Chondrocyte (in vitro differentiated cells): ENCODE results near the gene RAP1GAP2. TPM values are rescaled to one million over a fixed set of nuclear protein-coding genes. Genes with fewer than 3 reads are reported as not detected.
A peak's percentile ranks its signal among the peaks of the same experiment; 100 is the strongest.

Experiments used
- DNase-seq: peaks from one replicate; pipeline ENCODE4 v3.0.0; 2021; ENCODE audit warnings: mixed read lengths, low spot score
- H3K27ac Mint-ChIP-seq: one replicate; pipeline ENCODE4 v1.8.0; 2021; ENCODE audit warnings: mild to moderate bottlenecking, moderate library complexity, mixed read lengths; ENCODE audit not compliant: unreplicated experiment
- H3K27me3 Mint-ChIP-seq: 2 replicates; pipeline ENCODE4 v1.8.0; 2021; ENCODE audit warnings: low read depth, mixed read lengths
- H3K36me3 Mint-ChIP-seq: 2 replicates; pipeline ENCODE4 v1.8.0; 2021; ENCODE audit warnings: low read depth, mixed read lengths
- H3K4me1 Mint-ChIP-seq: 2 replicates; pipeline ENCODE4 v1.8.0; 2021; ENCODE audit warnings: low read depth, mild to moderate bottlenecking, mixed read lengths
- H3K4me3 Mint-ChIP-seq: one replicate; pipeline ENCODE4 v1.8.0; 2021; ENCODE audit warnings: mild to moderate bottlenecking, moderate library complexity, mixed read lengths; ENCODE audit not compliant: unreplicated experiment
- H3K9me3 Mint-ChIP-seq: 2 replicates; pipeline ENCODE4 v1.8.0; 2021; ENCODE audit warnings: low read depth, mixed read lengths
- CTCF ChIP-seq: fragments of 200-600 bp; sonication (generic); IDR thresholded peaks from 2 replicates; pipeline ENCODE4 v1.5.0; 2021; ENCODE audit warnings: antibody characterized with exemption, mild to moderate bottlenecking, moderate library complexity
- total RNA-seq: library from RNA; stranded (reverse); gene quantifications from 3 replicates; pipeline ENCODE4 v1.2.1, GENCODE V29; 2021

RAP1GAP2 gene
- total RNA-seq, 1 donor from 2014 or later, result 3.4 TPM

DNA sequence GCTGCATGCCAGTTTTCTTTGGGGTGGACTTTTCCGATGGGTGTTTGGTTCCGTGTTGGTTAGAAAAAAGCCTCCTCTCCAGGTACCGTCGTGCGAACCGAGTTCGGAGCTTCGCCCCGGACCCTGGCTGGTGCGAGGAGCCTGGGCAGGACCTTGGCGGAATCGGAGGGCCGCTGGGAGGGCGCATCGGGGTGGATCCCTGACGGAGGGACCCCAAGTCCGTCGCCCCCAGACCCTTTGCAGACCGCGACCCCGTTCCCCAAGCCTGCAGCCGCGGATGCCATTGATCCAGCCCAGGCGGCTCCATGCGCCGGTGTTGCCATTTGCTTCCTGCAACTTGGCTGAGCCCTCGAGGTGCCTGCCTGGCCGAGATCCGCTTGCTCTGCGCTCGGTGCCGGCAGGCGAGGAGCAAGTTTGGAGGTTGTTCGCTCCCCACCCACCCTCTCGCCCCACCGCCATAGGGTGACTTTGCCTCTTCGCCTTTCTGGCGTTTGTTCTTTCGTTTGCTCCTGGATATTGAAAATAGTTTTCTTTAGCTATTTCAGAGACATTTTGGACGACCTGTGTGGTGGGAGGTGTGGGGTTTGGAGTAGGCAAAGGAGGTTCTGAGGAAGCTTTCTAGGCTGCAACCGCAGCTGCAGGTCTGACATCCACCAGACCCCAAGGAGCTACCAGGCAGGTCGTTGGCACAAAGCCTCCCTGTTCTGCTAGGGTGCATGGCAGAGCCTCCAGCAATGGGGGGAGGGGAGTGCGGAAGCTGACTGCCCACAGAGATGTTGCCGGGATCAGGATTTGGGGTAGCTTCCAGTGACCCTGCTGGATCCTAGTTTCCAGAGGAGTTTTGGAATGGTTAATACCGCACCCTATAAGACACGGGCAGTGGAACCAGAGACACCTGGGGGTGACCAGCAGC, 58.2 kb downstream of the RAP1GAP2 start:
- no peak overlapping the region for H3K27ac Mint-ChIP-seq
- H3K36me3 Mint-ChIP-seq, result no peaks in the 10 kb centered on the region
- TF ChIP-seq CTCF, result no peak
- no peak for DNase-seq
- H3K4me1 Mint-ChIP-seq, result peaks cover 14% of the 10 kb centered on the region
- H3K27me3 Mint-ChIP-seq, result peaks cover 7% of the 10 kb centered on the region
- H3K4me3 Mint-ChIP-seq, result peak overlapping the region; percentile 74
- H3K9me3 Mint-ChIP-seq, result no peaks in the 10 kb centered on the region

GRCh38 chr17:2855063-2855600, 58.9 kb downstream of the RAP1GAP2 start:
- peak overlapping the region; percentile 74 for H3K4me3 Mint-ChIP-seq
- TF ChIP-seq CTCF, result no peak
- peaks cover 7% of the 10 kb centered on the region for H3K27me3 Mint-ChIP-seq
- H3K4me1 Mint-ChIP-seq, result peaks cover 14% of the 10 kb centered on the region
- H3K27ac Mint-ChIP-seq, result no peak overlapping the region
- no peak for DNase-seq
- peaks cover 2% of the 10 kb centered on the region for H3K9me3 Mint-ChIP-seq
- peaks cover 3% of the 10 kb centered on the region for H3K36me3 Mint-ChIP-seq

- DNase-seq, result no peak
- H3K36me3 Mint-ChIP-seq, result peaks cover 3% of the 10 kb centered on the region
- no peak overlapping the region for H3K27ac Mint-ChIP-seq
- H3K4me1 Mint-ChIP-seq, result peaks cover 14% of the 10 kb centered on the region
- TF ChIP-seq CTCF, result no peak
- H3K9me3 Mint-ChIP-seq, result peaks cover 2% of the 10 kb centered on the region
- no peak overlapping the region for H3K4me3 Mint-ChIP-seq
- H3K27me3 Mint-ChIP-seq, result peaks cover 7% of the 10 kb centered on the region
Measured at GRCh38 chr17:2856727-2857126, 60.5 kb downstream of the RAP1GAP2 start.

DNA sequence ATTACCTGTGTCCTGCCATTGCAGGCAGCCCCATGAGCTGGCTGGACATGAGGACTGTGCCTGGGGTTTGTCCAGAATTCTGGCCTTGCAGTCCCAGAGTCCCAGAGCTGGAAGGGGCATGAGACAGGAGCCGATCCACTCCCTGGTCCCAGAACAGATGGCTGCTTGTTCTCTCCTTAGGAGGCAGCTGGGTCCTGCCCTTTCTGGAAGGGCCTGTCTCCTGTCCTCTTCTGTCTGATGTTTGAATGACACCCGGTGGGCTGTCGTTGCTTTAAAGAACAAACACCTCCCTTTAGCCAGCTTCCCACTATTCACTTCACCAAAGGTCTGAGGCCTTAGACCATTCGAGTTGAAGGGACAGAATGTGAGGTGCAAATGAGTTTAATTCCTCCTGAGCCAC, 63.8 kb downstream of the RAP1GAP2 start:
- TF ChIP-seq CTCF, result no peak
- no peak overlapping the region for H3K27ac Mint-ChIP-seq
- no peak for DNase-seq
- H3K4me1 Mint-ChIP-seq, result peaks cover 3% of the 10 kb centered on the region
- H3K36me3 Mint-ChIP-seq, result peaks cover 3% of the 10 kb centered on the region
- H3K9me3 Mint-ChIP-seq, result peaks cover 2% of the 10 kb centered on the region
- peaks cover 4% of the 10 kb centered on the region for H3K27me3 Mint-ChIP-seq
- no peak overlapping the region for H3K4me3 Mint-ChIP-seq

DNA sequence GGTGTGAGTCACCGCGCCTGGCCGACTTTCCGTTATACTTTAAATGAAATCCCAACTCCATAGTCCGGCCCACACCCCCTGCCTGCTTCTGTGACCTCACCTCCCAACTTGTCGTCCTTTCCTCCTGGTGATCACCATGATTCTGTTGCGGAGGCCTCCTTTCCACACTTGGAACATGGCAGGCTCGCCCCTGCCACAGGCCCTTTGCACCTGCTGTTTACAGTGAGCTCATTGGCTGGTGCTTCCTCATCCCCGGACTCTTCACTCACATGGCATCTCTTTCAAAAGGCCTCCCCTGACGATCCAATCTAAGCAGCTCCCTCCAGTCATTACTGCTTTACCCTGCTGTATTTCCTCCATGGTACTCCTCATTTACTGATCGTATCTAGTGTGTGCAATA, 64.6 kb downstream of the RAP1GAP2 start:
- Mint-ChIP-seq H3K36me3 (peaks cover 3% of the 10 kb centered on the region), H3K4me3 (no peak overlapping the region), H3K27me3 (peaks cover 1% of the 10 kb centered on the region), H3K9me3 (peaks cover 2% of the 10 kb centered on the region), H3K4me1 (no peaks in the 10 kb centered on the region), H3K27ac (no peak overlapping the region)
- no peak for DNase-seq
- no peak for TF ChIP-seq CTCF
